ENCODE results near the gene LIN7A. TPM values are rescaled to one million over a fixed set of nuclear protein-coding genes. Genes with fewer than 3 reads are reported as not detected.

The LIN7A gene
- total and polyA plus RNA-seq, 4 donors = 4.0 to 21.7 (median 6.6) TPM

DNA sequence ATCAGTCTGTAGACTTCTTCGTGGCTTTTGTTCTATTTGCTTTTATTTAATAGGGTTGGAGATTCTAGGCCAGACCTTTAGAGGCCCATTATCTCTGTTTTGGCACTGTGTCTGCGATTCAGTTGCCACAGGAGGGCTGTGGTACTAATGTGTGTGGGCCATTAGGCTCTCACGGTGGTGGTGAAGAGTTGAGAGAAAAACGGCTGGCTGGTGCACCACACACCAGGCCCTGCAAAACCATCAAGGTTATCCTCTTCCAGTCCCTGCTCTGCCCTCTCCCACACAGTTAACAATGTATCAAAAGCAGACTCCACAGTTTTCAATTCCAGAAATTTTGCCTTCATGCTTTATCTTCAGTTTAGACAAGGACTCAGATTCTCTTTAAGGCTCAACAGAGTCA is 123.3 kb downstream of the LIN7A start:
- Histone ChIP-seq H3K27me3 (ENCODE audit: control insufficient read depth in 3 of 3, insufficient read depth in 3 of 3, low read length in 2 of 3) (no peaks in the 10 kb centered on the region), H3K4me3 (no peak overlapping the region), H3K9ac (ENCODE audit: insufficient read depth in 1 of 2, low read length in 2 of 2) (no peak overlapping the region), H3K27ac (ENCODE audit: low read depth in 1 of 2, low read length in 1 of 2) (no peak overlapping the region), H3K36me3 (ENCODE audit: control insufficient read depth in 4 of 4, insufficient read depth in 4 of 4, low read length in 4 of 4) (peaks cover 0 to 1% (median 0%) of the 10 kb centered on the region in 4 donors), H3K9me3 (ENCODE audit: control insufficient read depth in 4 of 4, insufficient read depth in 3 of 4, low read length in 3 of 4) (no peaks in the 10 kb centered on the region), H3K4me1 (ENCODE audit: control insufficient read depth in 5 of 5, insufficient read depth in 5 of 5, low read length in 5 of 5) (peaks cover 0 to 8% (median 0%) of the 10 kb centered on the region in 5 donors)
- ATAC-seq (ENCODE audit: insufficient read depth, low FRiP score) (no peak), DNase-seq (no peak)
- 84 to 90% methylated on average over 4 of the region's 4 CpGs for WGBS, 2 donors
- TF ChIP-seq, protein P1, sequence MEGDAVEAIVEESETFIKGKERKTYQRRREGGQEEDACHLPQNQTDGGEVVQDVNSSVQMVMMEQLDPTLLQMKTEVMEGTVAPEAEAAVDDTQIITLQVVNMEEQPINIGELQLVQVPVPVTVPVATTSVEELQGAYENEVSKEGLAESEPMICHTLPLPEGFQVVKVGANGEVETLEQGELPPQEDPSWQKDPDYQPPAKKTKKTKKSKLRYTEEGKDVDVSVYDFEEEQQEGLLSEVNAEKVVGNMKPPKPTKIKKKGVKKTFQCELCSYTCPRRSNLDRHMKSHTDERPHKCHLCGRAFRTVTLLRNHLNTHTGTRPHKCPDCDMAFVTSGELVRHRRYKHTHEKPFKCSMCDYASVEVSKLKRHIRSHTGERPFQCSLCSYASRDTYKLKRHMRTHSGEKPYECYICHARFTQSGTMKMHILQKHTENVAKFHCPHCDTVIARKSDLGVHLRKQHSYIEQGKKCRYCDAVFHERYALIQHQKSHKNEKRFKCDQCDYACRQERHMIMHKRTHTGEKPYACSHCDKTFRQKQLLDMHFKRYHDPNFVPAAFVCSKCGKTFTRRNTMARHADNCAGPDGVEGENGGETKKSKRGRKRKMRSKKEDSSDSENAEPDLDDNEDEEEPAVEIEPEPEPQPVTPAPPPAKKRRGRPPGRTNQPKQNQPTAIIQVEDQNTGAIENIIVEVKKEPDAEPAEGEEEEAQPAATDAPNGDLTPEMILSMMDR (IDR thresholded peaks at IDR 0.05; ENCODE audit: control extremely low read depth, extremely low read depth) = no peak

DNA sequence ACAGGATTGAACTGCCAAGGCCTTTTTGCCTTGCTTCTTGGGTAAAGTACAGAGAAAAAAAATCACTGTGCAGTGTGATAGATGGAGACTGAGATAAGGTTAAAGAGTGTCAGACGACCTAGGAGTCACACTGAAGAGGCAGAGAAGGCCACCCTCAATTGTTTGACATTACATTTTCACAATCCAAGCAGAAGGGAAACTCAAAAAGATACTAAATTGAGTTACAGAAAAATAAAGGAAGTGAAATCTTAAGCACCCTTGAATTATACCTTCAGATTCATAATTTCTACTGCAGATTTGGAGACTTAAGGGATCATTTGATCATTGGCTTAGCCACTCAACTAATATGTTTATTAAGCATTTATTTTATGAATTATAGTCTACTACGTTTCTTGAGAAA is 123.9 kb downstream of the LIN7A start:
- Histone ChIP-seq H3K4me3 (no peak overlapping the region), H3K27ac (ENCODE audit: low read depth in 1 of 2, low read length in 1 of 2) (no peak overlapping the region), H3K4me1 (ENCODE audit: control insufficient read depth in 5 of 5, insufficient read depth in 5 of 5, low read length in 5 of 5) (peaks cover 0 to 8% (median 0%) of the 10 kb centered on the region in 5 donors), H3K9me3 (ENCODE audit: control insufficient read depth in 4 of 4, insufficient read depth in 3 of 4, low read length in 3 of 4) (no peaks in the 10 kb centered on the region), H3K9ac (ENCODE audit: insufficient read depth in 1 of 2, low read length in 2 of 2) (no peak overlapping the region), H3K27me3 (ENCODE audit: control insufficient read depth in 3 of 3, insufficient read depth in 3 of 3, low read length in 2 of 3) (no peaks in the 10 kb centered on the region), H3K36me3 (ENCODE audit: control insufficient read depth in 4 of 4, insufficient read depth in 4 of 4, low read length in 4 of 4) (peaks cover 0 to 1% (median 0%) of the 10 kb centered on the region in 4 donors)
- no peak for DNase-seq
- TF ChIP-seq, protein P1 (IDR thresholded peaks at IDR 0.05; ENCODE audit: control extremely low read depth, extremely low read depth) = no peak
- ATAC-seq (ENCODE audit: insufficient read depth, low FRiP score) = no peak
- 57 to 73% methylated on average over 2 of the region's 2 CpGs for WGBS, 2 donors

DNA sequence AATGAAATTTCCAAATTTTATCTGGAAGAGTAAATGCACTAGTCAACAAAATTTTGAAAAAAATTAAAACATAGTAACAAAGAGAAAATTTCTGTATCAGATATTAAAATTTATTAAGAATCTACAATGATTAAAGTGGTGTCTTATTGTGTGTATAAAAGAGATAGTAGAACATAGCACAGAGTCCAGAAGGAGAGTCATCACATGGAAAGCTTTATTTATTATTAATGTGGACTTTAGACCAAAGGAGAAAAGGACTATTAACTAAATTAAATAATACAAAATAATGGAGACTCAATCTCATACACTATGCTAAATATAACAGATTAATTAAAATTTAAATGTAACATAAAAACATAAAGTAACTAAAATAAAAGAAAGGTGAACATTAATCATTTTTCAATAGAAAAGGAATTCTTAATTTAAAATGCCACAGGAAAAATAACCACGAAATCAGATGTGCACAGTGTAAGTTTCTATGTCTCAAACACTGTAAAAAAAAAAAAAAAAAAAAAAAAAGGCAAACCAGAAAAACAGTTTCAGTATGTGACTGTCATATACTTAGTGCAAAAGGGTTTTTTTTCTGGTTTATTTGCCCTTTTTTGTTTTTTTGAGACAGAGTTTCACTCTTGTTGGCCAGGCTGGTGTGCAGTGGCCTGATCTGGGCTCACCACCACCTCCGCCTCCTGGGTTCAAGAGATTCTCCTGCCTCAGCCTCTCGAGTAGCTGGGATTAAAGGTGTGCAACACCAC is 125.6 kb downstream of the LIN7A start:
- 90 to 95% methylated on average over 3 of the region's 3 CpGs for WGBS, 2 donors
- DNase-seq (no peak), ATAC-seq (ENCODE audit: insufficient read depth, low FRiP score) (no peak)

More for the DNA sequence above, 125.6 kb downstream of the LIN7A start:
- H3K4me3 ChIP-seq = no peak overlapping the region
- peaks cover 0 to 1% (median 0%) of the 10 kb centered on the region in 4 donors for H3K36me3 ChIP-seq (ENCODE audit: control insufficient read depth in 4 of 4, insufficient read depth in 4 of 4, low read length in 4 of 4)
- H3K9me3 ChIP-seq (ENCODE audit: control insufficient read depth in 4 of 4, insufficient read depth in 3 of 4, low read length in 3 of 4) = no peaks in the 10 kb centered on the region
- no peaks in the 10 kb centered on the region for H3K27me3 ChIP-seq (ENCODE audit: control insufficient read depth in 3 of 3, insufficient read depth in 3 of 3, low read length in 2 of 3)
- H3K4me1 ChIP-seq (ENCODE audit: control insufficient read depth in 5 of 5, insufficient read depth in 5 of 5, low read length in 5 of 5) = peaks cover 0 to 8% (median 0%) of the 10 kb centered on the region in 5 donors
- no peak overlapping the region for H3K9ac ChIP-seq (ENCODE audit: insufficient read depth in 1 of 2, low read length in 2 of 2)
- H3K27ac ChIP-seq (ENCODE audit: low read depth in 1 of 2, low read length in 1 of 2) = no peak overlapping the region
- TF ChIP-seq, protein P1 (IDR thresholded peaks at IDR 0.05; ENCODE audit: control extremely low read depth, extremely low read depth) = no peak

Measured in lung (tissue), 12 donors.